HG02943 (cell line): Measurements from ENCODE around the gene ACBD6.

Source experiments
- ATAC-seq: cut with Tn5 transposase; IDR thresholded peaks from one replicate; pipeline ENCODE4 v1.9.1; 2021; ENCODE audit warnings: mild to moderate bottlenecking, low read depth, moderate library complexity; ENCODE audit not compliant: unreplicated experiment

The ACBD6 gene

GRCh38 chr1:180311011-180311730 is 191.2 kb downstream of the ACBD6 start:
- no peak for ATAC-seq

- no peak for ATAC-seq
These were observed 192.3 kb downstream of the ACBD6 start for GRCh38 chr1:180310095-180310494.

GRCh38 chr1:180309338-180309737 is 193.0 kb downstream of the ACBD6 start:
- ATAC-seq, result no peak

GRCh38 chr1:180301135-180301742 is 201.1 kb downstream of the ACBD6 start:
- no peak for ATAC-seq

GRCh38 chr1:180299479-180300221 is 202.7 kb downstream of the ACBD6 start:
- no peak for ATAC-seq

- no peak for ATAC-seq
These were observed 206.4 kb downstream of the ACBD6 start for GRCh38 chr1:180295999-180296398.

- no peak for ATAC-seq
These were observed 207.7 kb downstream of the ACBD6 start for GRCh38 chr1:180294711-180295110.

- no peak for ATAC-seq
These were observed 211.4 kb downstream of the ACBD6 start for GRCh38 chr1:180291004-180291403.

- no peak for ATAC-seq
These were observed 211.9 kb downstream of the ACBD6 start for GRCh38 chr1:180290265-180291001.

GRCh38 chr1:180288940-180289339 is 213.4 kb downstream of the ACBD6 start:
- no peak for ATAC-seq

GRCh38 chr1:180287988-180288705 is 214.2 kb downstream of the ACBD6 start:
- no peak for ATAC-seq

- ATAC-seq, result no peak
These were observed 216.0 kb downstream of the ACBD6 start for GRCh38 chr1:180286417-180286816.

- no peak for ATAC-seq
These were observed 219.3 kb downstream of the ACBD6 start for GRCh38 chr1:180283098-180283497.

GRCh38 chr1:180282401-180283044 is 219.9 kb downstream of the ACBD6 start:
- ATAC-seq, result no peak

GRCh38 chr1:180281490-180281889 is 220.9 kb downstream of the ACBD6 start:
- ATAC-seq, result no peak

GRCh38 chr1:180280617-180281016 is 221.8 kb downstream of the ACBD6 start:
- no peak for ATAC-seq

GRCh38 chr1:180279651-180280050 is 222.7 kb downstream of the ACBD6 start:
- ATAC-seq, result no peak

- no peak for ATAC-seq
These were observed 223.6 kb downstream of the ACBD6 start for GRCh38 chr1:180278596-180279395.

- no peak for ATAC-seq
These were observed 224.2 kb downstream of the ACBD6 start for GRCh38 chr1:180278194-180278515.
